Endothelial cell of umbilical vein (primary cell): ENCODE results near the gene ZNF219. TPM values are rescaled to one million over a fixed set of nuclear protein-coding genes. Genes with fewer than 3 reads are reported as not detected.

Experiments
- BruUV-seq: library from RNA; stranded (reverse); fragments of 400-500 nt; replicated peaks from 2 replicates; lab custom pipeline; 2021; lab: Mats Ljungman, UMichigan
- CTCF ChIA-PET: fragments of 300-600, 350-600 bp; sonication (Branson Sonifier 250); formaldehyde crosslinking; loops from one replicate; lab custom pipeline; 2021; ENCODE audit warnings: antibody characterized with exemption, inconsistent platforms; lab: Charles Lee
- POLR2A ChIA-PET: fragments of 300-600, 350-600 bp; sonication (Branson Sonifier 250); formaldehyde crosslinking; loops from one replicate; lab custom pipeline; 2021; ENCODE audit warnings: antibody characterized with exemption, inconsistent platforms; lab: Charles Lee
- DNase-seq: peaks from one replicate; pipeline ENCODE4 v3.0.0-alpha.2; 2011; ENCODE audit warnings: low read depth, low spot score
- FAIRE-seq: peaks from 2 replicates; lab custom pipeline; 2011; peaks lifted over from hg19 to GRCh38; lab: Jason Lieb, UNC
- H2AFZ ChIP-seq: 2 replicates; pipeline ENCODE4 v1.6.0; 2012; ENCODE audit warnings: low read depth, low read length, control low read depth, inconsistent platforms
- H3K27ac ChIP-seq: 2 replicates; pipeline ENCODE4 v1.5.1; 2011; ENCODE audit warnings: low read depth, mild to moderate bottlenecking, control low read depth, low read length, moderate library complexity; ENCODE audit not compliant: insufficient read depth
- H3K27me3 ChIP-seq, 2 experiments: 2 replicates each; pipeline versions ENCODE4 v1.6.0 to v1.6.1; 2011; ENCODE audit warnings: low read length in 2 of 2, mixed read lengths in 1 of 2; ENCODE audit not compliant: control insufficient read depth in 2 of 2, insufficient read depth in 2 of 2
- H3K36me3 ChIP-seq, 2 experiments: 2 replicates in 1 of 2; 3 replicates in 1 of 2; pipeline ENCODE4 v1.5.1; 2011; ENCODE audit warnings: low read length in 2 of 2, mild to moderate bottlenecking in 1 of 2, moderate library complexity in 1 of 2; ENCODE audit not compliant: control insufficient read depth in 2 of 2, insufficient read depth in 2 of 2; ENCODE audit errors: extremely low read depth in 1 of 2
- H3K4me1 ChIP-seq: 3 replicates; pipeline ENCODE4 v1.5.1; 2011; ENCODE audit warnings: mild to moderate bottlenecking, low read length; ENCODE audit not compliant: control insufficient read depth, insufficient read depth; ENCODE audit errors: extremely low read depth
- H3K4me2 ChIP-seq: 2 replicates; pipeline ENCODE4 v1.6.1; 2011; ENCODE audit warnings: low read length, control low read depth, mixed read lengths; ENCODE audit not compliant: insufficient read depth
- H3K4me3 ChIP-seq, 3 experiments: fragments of 200-600 bp in 1 of 3; sonication (generic), shearing (Covaris generic) in 1 of 3; replicated peaks in 1 of 3; 2 replicates each; pipeline ENCODE4 v1.5.1; 2011 to 2016; ENCODE audit warnings: control low read depth in 3 of 3, low read length in 3 of 3, mild to moderate bottlenecking in 2 of 3, inconsistent platforms in 1 of 3, low read depth in 1 of 3, moderate library complexity in 1 of 3; ENCODE audit not compliant: insufficient read depth in 1 of 3
- H3K79me2 ChIP-seq: 2 replicates; pipeline ENCODE4 v1.6.0; 2012; ENCODE audit warnings: low read length, inconsistent platforms; ENCODE audit not compliant: control insufficient read depth, insufficient read depth
- H3K9ac ChIP-seq: replicated peaks from 2 replicates; pipeline ENCODE3; 2011; ENCODE audit warnings: low read length, control low read depth; ENCODE audit not compliant: insufficient read depth; ENCODE audit errors: extremely low read depth
- H3K9me1 ChIP-seq: replicated peaks from 3 replicates; pipeline ENCODE4 v1.6.0; 2011; ENCODE audit warnings: mild to moderate bottlenecking, low read length; ENCODE audit not compliant: control insufficient read depth, insufficient read depth; ENCODE audit errors: extremely low read depth
- H3K9me3 ChIP-seq: replicated peaks from 2 replicates; pipeline ENCODE4 v1.5.1; 2012; ENCODE audit warnings: low read length, inconsistent platforms; ENCODE audit not compliant: control insufficient read depth, insufficient read depth
- H4K20me1 ChIP-seq: replicated peaks from 2 replicates; pipeline ENCODE3; 2011; ENCODE audit warnings: mild to moderate bottlenecking, low read length; ENCODE audit not compliant: control insufficient read depth, insufficient read depth; ENCODE audit errors: extremely low read depth
- CTCF ChIP-seq, 2 donors: IDR thresholded peaks; 1 replicate in 1 of 2; 2 replicates in 1 of 2; pipeline ENCODE4 v1.5.1; 2011; ENCODE audit warnings: low read length in 2 of 2, mild to moderate bottlenecking in 2 of 2, moderate library complexity in 2 of 2, control low read depth in 1 of 2, inconsistent platforms in 1 of 2, low read depth in 1 of 2; ENCODE audit not compliant: insufficient read depth in 1 of 2; ENCODE audit errors: extremely low read depth in 1 of 2
- EZH2 ChIP-seq: IDR thresholded peaks from 2 replicates; pipeline ENCODE4 v1.6.1; 2012; ENCODE audit warnings: borderline replicate concordance, low read depth, mild to moderate bottlenecking, moderate library complexity, low read length, inconsistent platforms; ENCODE audit not compliant: severe bottlenecking
- FOS ChIP-seq: IDR thresholded peaks from 2 replicates; pipeline ENCODE4 v1.6.1; 2011; ENCODE audit warnings: mild to moderate bottlenecking, low read length, moderate library complexity, borderline replicate concordance; ENCODE audit not compliant: insufficient read depth
- GATA2 ChIP-seq: IDR thresholded peaks from 2 replicates; pipeline ENCODE4 v1.7.0; 2011; ENCODE audit warnings: low read depth, mild to moderate bottlenecking, moderate library complexity, mixed read lengths, low read length; ENCODE audit not compliant: insufficient read length, insufficient read depth
- JUN ChIP-seq: IDR thresholded peaks from 2 replicates; pipeline ENCODE4 v1.6.1; 2011; ENCODE audit warnings: borderline replicate concordance, low read depth; ENCODE audit not compliant: insufficient read length, insufficient read depth
- MAX ChIP-seq: IDR thresholded peaks from 2 replicates; pipeline ENCODE4 v1.6.1; 2011; ENCODE audit not compliant: insufficient read depth, insufficient read length
- MYC ChIP-seq: IDR thresholded peaks from one replicate; pipeline ENCODE4 v1.6.1; 2011; ENCODE audit warnings: mild to moderate bottlenecking, low read depth, low read length
- POLR2A ChIP-seq: IDR thresholded peaks from 2 replicates; pipeline ENCODE4 v1.6.1; 2012; ENCODE audit warnings: low read depth, mild to moderate bottlenecking, control low read depth, low read length
- POLR2AphosphoS5 ChIP-seq: IDR thresholded peaks from 2 replicates; pipeline ENCODE4 v1.6.1; 2012; ENCODE audit warnings: low read depth, mild to moderate bottlenecking, control low read depth, low read length, moderate library complexity; ENCODE audit not compliant: insufficient read depth
- dilution Hi-C: fragments of 300-500 bp; cut with MboI; formaldehyde crosslinking; loops from one replicate; pipeline ENCODE4 v1.15.0; 2019; ENCODE audit warnings: low sequenced_read_pairs; ENCODE audit not compliant: extremely low pct_ligation_motif_present
- intact Hi-C: fragments of 100-400 bp; cut with micrococcal nuclease; formaldehyde crosslinking; loops from one replicate; pipeline ENCODE4 v1.10.0; 2022
- polyA plus RNA-seq, 4 experiments: library from polyadenylated mRNA; depleted of rRNA in 3 of 4; stranded (reverse) in 3 of 4; unstranded in 1 of 4; fragments of >200 nt; gene quantifications; 2 replicates each; pipeline versions ENCODE4 v1.2.1 to v1.2.3, GENCODE V29; 2011 to 2012; ENCODE audit warnings: missing spikeins in 1 of 4
- total RNA-seq: library from RNA; stranded (reverse); gene quantifications from 2 replicates; pipeline ENCODE4 v1.2.3, GENCODE V29; 2021

ZNF219 gene
- total and polyA plus RNA-seq, 2 donors (not counting 3 experiments of a cell fraction or from before 2014, with no cell fraction given), result 13.2 to 15.2 TPM

- no peaks in the 10 kb centered on the region for H3K79me2 ChIP-seq
- H2AFZ ChIP-seq, result no peak overlapping the region
- dilution Hi-C loops (no loop called here), intact Hi-C loops (no loop called here)
- no TSS peak for BruUV-seq
- H3K4me3 ChIP-seq, result no peak overlapping the region
- H3K36me3 ChIP-seq, result no peaks in the 10 kb centered on the region
- no peak for FAIRE-seq
- TF ChIP-seq EZH2, result no peak
- no peak for TF ChIP-seq JUN
- TF ChIP-seq MYC, result no peak
- TF ChIP-seq FOS, result no peak
- no peak for TF ChIP-seq POLR2AphosphoS5
- TF ChIP-seq CTCF (IDR thresholded peaks at IDR 0.05; ENCODE audit: extremely low read depth in 1 of 2, insufficient read depth in 1 of 2, low read depth in 1 of 2, low read length in 2 of 2), result no peak
- TF ChIP-seq GATA2, result no peak
- TF ChIP-seq POLR2A, result no peak
- TF ChIP-seq MAX, result no peak
- CTCF ChIA-PET, result interaction anchor here (3.5 kb wide), 1 partner anchor 106 kb away, joined by 11 read pairs; no protein-coding TSS in a partner anchor
- H3K9me1 ChIP-seq, result no peaks in the 10 kb centered on the region
- no peaks in the 10 kb centered on the region for H3K4me1 ChIP-seq
- DNase-seq, result no peak
- H3K27ac ChIP-seq, result no peak overlapping the region
- POLR2A ChIA-PET, result no interaction called here
- peaks cover 5 to 18% of the 10 kb centered on the region in 2 experiments for H3K27me3 ChIP-seq
- no peak overlapping the region for H3K4me2 ChIP-seq
- H3K9me3 ChIP-seq, result no peaks in the 10 kb centered on the region
- H4K20me1 ChIP-seq, result no peaks in the 10 kb centered on the region
- no peak overlapping the region for H3K9ac ChIP-seq
Observed at GRCh38 chr14:21121122-21121521, 22.7 kb upstream of the ZNF219 start.
